IPS-18c (cell line): Measurements from ENCODE around the gene BCAS3.

Experiments used
- H3K4me3 ChIP-seq: 2 replicates; pipeline ENCODE4 v1.7.0; 2013; ENCODE audit warnings: low read depth, mild to moderate bottlenecking, low read length, moderate library complexity; ENCODE audit not compliant: insufficient read depth
- H3K9me3 ChIP-seq: one replicate; pipeline ENCODE4 v1.6.1; 2013; ENCODE audit warnings: mild to moderate bottlenecking, low read length, moderate library complexity; ENCODE audit not compliant: control insufficient read depth, insufficient read depth

Gene BCAS3

GRCh38 chr17:61393904-61394629, 716.4 kb downstream of the BCAS3 start:
- Histone ChIP-seq H3K9me3 (peaks cover 3% of the 10 kb centered on the region), H3K4me3 (no peak overlapping the region)

- Histone ChIP-seq H3K9me3 (peaks cover 3% of the 10 kb centered on the region), H3K4me3 (no peak overlapping the region)
These were observed 717.2 kb downstream of the BCAS3 start for GRCh38 chr17:61394630-61395408.

DNA sequence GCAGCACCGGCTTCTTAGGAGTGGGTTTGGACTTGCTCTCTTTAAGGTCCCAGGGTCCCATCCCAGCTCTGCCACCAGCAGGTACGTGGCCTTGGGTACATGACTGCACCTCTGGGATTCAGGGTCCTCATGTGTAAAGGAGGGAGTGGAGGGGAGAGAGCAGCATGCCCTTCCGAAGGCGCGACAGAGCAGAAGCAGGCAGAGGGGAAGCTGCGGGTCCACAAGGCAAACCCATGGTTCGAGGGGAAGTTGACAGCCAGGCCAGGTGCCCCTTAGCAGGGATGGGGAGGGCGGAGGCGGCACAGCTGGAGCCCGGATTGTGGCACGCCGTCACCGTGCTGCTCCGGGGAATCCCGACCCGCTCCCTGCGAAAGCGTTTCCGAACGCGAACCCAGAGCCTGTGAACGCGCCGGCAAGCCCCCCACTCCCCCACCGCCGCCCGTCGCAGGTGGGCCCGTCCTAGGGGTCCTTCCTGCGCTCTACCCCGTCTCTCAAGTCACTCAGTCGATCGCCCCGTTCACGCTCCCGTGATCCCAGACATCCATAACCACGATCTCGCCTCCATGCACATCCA, 717.8 kb downstream of the BCAS3 start:
- peak overlapping the region; percentile 34; the same call in 1 of the 2 replicates for H3K4me3 ChIP-seq

GRCh38 chr17:61395983-61396585, 718.4 kb downstream of the BCAS3 start:
- H3K4me3 ChIP-seq, result peak overlapping the region; percentile 34

More for the DNA sequence above, 717.8 kb downstream of the BCAS3 start:
- peaks cover 3% of the 10 kb centered on the region for H3K9me3 ChIP-seq

GRCh38 chr17:61396586-61397085, 719.0 kb downstream of the BCAS3 start:
- peak overlapping the region; percentile 34; the same call in 1 of the 2 replicates for H3K4me3 ChIP-seq
- H3K9me3 ChIP-seq, result peaks cover 5% of the 10 kb centered on the region

More at GRCh38 chr17:61395983-61396585, 718.4 kb downstream of the BCAS3 start:
- H3K9me3 ChIP-seq, result peaks cover 5% of the 10 kb centered on the region

- H3K4me3 ChIP-seq, result peak overlapping the region; percentile 41; the same call in 1 of the 2 replicates
- peaks cover 5% of the 10 kb centered on the region for H3K9me3 ChIP-seq
These were observed 719.6 kb downstream of the BCAS3 start for GRCh38 chr17:61397086-61397842.

DNA sequence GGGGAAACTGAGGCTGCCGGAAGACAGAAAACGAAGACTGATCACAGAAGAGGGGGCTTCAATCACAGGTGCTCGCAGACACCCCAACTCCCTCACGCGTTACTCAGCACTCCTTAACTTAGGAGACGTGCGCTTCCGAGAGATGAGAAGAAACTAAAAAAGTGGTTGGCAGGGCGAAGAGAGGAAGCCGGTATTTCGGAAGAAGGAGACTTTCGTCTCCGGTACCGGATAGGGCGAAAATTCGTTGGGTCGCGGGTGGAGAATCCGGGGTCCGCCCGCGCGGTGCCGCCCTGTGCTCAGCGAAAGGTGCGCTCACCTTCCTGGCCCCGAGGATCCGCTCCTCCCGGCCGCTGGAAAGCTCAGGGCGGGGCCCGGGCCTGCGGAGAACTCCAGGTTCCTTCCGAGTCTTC, 721.1 kb downstream of the BCAS3 start:
- peak overlapping the region; percentile 44; the same call in 1 of the 2 replicates for H3K4me3 ChIP-seq

DNA sequence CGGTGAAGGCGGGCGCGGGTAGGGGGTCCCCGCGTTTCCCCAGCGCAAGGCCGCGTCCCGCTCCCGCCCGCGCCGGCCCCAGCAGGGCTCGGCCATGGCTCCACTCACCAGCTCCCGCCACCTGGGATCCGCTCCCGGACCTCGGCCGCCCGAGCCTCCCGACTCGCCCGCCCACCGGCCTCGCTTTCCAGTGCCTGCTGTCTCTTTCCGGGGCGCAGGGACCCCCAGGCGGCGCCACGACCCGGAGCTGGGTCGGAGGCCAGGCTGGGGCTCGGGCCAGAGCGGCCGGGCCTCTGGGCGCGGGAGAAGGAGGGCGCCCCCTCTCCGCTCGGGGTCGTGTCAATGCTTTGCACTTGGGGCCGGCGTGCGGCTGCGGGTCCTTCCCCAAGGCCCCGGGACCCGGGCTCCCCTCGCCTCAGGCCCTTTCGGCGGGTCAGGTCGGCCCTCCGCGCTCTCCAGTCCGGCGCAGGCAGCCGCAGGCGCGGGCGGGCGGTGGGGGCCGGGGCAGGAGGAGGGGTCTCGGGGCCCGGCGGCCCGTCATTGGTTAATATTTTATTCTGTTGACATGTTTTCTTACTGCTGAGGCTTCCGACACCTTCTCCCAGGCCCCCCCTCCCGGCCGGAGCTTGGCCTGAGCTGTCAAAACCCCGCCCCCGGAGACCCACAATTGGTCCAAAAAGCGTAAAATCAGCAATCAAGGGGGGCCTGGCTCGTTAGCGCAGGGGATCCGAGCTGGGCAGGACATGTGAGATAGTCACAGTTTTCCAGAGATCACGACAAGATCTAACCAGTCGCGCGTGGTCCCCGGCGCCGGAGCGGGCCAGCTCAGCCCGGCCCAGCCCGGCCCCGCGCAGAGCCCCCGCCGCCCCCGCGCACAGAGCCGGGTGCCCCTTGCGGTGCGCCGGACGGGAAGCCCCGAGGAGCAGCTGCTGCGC, 721.7 kb downstream of the BCAS3 start, which contains the start of gene TBX2:
TBX2 (plus strand) TSS at position 713 of the 935 bp plus-strand sequence. CDS start 334 bp downstream, outside the sequence.
- Histone ChIP-seq H3K9me3 (peaks cover 5% of the 10 kb centered on the region), H3K4me3 (peak within 1 kb of the TSS; percentile 44)

More for the DNA sequence above, 721.1 kb downstream of the BCAS3 start:
- H3K9me3 ChIP-seq, result peaks cover 5% of the 10 kb centered on the region

DNA sequence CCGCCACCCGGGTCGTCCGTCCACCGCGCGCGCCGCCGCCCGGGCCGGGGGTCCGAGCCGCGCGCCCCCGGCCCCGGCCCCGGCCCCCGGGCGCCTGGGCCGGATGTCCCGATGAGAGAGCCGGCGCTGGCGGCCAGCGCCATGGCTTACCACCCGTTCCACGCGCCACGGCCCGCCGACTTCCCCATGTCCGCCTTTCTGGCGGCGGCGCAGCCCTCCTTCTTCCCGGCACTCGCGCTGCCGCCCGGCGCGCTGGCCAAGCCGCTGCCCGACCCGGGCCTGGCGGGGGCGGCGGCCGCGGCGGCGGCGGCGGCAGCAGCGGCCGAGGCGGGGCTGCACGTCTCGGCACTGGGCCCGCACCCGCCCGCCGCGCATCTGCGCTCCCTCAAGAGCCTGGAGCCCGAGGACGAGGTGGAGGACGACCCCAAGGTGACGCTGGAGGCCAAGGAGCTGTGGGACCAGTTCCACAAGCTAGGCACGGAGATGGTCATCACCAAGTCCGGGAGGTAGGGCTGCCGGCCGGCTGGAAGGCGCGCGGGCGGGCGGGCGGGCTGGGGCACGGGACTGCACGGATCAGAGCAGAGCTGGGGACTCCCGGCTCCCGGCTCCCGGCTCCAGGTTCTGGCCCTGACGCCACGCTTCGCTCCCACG, 722.5 kb downstream of the BCAS3 start:
- H3K4me3 ChIP-seq, result no peak overlapping the region; the same call in 1 of the 2 replicates

GRCh38 chr17:61400717-61401388, 723.2 kb downstream of the BCAS3 start:
- peaks cover 9% of the 10 kb centered on the region for H3K9me3 ChIP-seq
- no peak overlapping the region; the same call in 1 of the 2 replicates for H3K4me3 ChIP-seq

More for the DNA sequence above, 722.5 kb downstream of the BCAS3 start:
- H3K9me3 ChIP-seq, result peaks cover 5% of the 10 kb centered on the region

- peaks cover 9% of the 10 kb centered on the region for H3K9me3 ChIP-seq
- H3K4me3 ChIP-seq, result no peak overlapping the region
These were observed 723.9 kb downstream of the BCAS3 start for GRCh38 chr17:61401389-61402072.

DNA sequence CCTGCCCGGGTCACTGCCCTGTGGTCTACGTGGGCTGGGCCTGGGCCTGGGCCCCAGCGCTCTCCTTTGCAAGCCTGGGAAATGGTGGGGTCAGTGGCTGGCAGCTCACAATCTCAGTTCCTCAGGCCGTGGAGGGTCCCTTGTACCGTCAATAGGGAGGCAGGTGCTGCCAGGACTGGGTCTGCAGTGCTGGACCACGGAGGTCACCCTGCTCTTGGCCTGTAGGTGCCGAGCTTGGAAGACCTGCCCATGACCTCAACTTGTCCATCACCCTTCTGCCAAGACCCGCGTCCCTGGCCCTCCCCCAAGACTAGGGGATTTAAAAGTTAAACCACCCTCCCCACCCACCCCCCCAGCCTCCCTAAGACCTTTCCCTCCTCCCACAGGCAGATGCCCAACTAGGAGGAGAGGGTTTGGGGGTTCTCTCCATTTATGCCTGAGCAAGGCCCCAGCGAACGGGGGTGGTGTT, 724.5 kb downstream of the BCAS3 start:
- Histone ChIP-seq H3K4me3 (no peak overlapping the region), H3K9me3 (peaks cover 9% of the 10 kb centered on the region)

GRCh38 chr17:61402978-61403800, 725.5 kb downstream of the BCAS3 start:
- H3K9me3 ChIP-seq, result peaks cover 8% of the 10 kb centered on the region
- H3K4me3 ChIP-seq, result peak overlapping the region; percentile 9; the same call in 1 of the 2 replicates
